Fibroblast of the aortic adventitia (primary cell): ENCODE measurements around the gene FLT1. TPM values are rescaled to one million over a fixed set of nuclear protein-coding genes. Genes with fewer than 3 reads are reported as not detected.
A peak's percentile ranks its signal among the peaks of the same experiment; 100 is the strongest.

Experiments
- DNase-seq: peaks from one replicate; pipeline ENCODE4 v3.0.0-alpha.2; 2010; ENCODE audit warnings: low read depth
- H3K4me3 ChIP-seq: 2 replicates; pipeline ENCODE4 v1.5.1; 2011; ENCODE audit warnings: low read depth, mild to moderate bottlenecking, control low read depth, low read length, moderate library complexity
- total RNA-seq: library from RNA; depleted of rRNA; stranded (reverse); fragments of >200 nt; gene quantifications from 2 replicates; pipeline ENCODE4 v1.2.3, GENCODE V29; 2012; ENCODE audit warnings: low replicate concordance
- TF ChIP-seq, protein P1 (sequence below): IDR thresholded peaks from 2 replicates; pipeline ENCODE4 v1.5.1; 2011; ENCODE audit warnings: mild to moderate bottlenecking, low read length, control low read depth, inconsistent platforms; ENCODE audit not compliant: insufficient read depth

FLT1 gene
- total RNA-seq, 1 donor = 0.36 TPM

DNA sequence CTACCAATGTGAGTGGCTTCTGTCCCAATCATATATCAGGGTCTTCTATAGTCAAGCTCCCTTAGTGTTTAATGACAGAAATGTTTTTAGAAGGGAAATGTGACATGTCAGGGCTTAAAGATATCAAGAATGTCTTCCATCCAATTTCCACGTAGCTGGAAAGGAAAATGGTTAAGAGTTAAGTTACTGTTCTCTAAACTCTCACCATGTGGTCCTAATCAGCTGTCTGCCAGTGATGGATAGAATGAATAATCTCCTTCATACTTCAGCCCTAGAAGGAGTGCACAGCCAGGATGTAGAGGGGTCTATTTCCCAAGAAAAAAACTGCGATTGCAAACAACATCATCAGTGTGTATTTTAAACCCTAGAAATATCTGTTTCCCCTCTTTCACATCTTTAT lies 36.3 kb downstream of the FLT1 start:
- H3K4me3 ChIP-seq = no peak overlapping the region
- no peak for DNase-seq
- TF ChIP-seq, protein P1, sequence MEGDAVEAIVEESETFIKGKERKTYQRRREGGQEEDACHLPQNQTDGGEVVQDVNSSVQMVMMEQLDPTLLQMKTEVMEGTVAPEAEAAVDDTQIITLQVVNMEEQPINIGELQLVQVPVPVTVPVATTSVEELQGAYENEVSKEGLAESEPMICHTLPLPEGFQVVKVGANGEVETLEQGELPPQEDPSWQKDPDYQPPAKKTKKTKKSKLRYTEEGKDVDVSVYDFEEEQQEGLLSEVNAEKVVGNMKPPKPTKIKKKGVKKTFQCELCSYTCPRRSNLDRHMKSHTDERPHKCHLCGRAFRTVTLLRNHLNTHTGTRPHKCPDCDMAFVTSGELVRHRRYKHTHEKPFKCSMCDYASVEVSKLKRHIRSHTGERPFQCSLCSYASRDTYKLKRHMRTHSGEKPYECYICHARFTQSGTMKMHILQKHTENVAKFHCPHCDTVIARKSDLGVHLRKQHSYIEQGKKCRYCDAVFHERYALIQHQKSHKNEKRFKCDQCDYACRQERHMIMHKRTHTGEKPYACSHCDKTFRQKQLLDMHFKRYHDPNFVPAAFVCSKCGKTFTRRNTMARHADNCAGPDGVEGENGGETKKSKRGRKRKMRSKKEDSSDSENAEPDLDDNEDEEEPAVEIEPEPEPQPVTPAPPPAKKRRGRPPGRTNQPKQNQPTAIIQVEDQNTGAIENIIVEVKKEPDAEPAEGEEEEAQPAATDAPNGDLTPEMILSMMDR = no peak

DNA sequence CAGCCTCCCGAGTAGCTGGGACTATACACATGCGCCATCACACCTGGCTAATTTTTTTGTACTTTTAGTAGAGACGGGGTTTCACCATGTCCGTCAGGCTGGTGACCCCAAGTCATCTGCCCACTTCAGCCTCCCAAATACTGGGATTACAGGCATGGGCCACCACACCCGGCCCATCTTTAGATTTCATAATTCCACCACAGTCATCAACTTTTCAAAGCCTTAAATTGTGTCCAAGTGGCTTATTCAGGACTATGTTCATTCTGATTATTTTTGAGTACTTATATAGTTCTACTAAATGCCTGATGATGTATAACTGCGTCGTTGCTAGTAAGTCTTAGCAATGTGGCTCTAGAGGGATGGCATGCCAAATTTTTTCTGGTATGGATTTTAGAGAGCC lies 36.9 kb downstream of the FLT1 start:
- no peak overlapping the region for H3K4me3 ChIP-seq
- TF ChIP-seq, protein P1 = no peak
- no peak for DNase-seq

DNA sequence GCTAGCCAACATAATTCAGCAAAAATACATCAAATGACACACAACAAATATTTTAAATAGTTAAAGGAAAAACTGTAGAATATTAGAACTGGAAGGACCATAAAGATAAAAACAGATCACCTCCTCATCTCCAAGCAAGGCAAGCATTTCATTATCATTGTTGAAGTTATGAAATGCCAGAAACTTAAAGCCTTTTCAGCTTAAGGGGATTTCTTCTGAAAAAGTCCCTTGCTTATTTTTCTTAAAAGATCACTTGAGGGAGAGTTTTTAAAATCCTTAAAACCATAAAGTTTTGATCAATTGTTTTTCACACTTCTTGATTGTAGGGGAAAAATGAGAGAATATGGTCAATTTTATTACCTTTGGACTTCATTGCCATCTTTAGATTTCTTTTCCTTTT lies 37.4 kb downstream of the FLT1 start:
- no peak for DNase-seq
- no peak overlapping the region for H3K4me3 ChIP-seq
- TF ChIP-seq, protein P1 = no peak

DNA sequence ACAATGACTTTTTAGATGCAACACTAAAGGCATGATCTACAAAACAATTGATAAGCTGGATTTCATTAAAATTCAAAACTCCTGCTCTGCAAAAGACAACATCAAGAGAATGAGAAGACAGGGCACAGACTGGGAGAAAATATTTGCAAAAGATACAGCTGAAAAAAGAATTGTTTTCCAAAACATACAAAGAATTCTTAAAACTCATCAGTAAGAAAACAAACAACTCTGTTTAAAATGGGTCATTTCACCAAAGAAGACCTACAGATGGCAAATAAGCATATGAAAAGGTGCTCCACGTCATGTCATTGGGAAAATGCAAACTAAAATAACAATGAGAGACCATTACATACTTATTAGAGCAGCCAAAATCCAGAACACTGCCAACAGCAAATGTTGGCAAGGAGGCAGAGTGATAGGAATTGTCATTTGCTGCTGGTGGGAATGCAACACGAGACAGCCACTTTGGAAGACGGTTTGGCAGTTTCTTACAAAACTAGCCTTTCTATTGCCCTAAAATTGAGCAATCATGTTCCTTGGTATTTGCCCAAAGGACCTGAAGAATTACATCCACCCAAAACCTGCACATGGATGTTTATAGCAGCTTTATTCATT lies 39.2 kb downstream of the FLT1 start:
- no peak for DNase-seq
- H3K4me3 ChIP-seq = no peak overlapping the region
- TF ChIP-seq, protein P1 = no peak

DNA sequence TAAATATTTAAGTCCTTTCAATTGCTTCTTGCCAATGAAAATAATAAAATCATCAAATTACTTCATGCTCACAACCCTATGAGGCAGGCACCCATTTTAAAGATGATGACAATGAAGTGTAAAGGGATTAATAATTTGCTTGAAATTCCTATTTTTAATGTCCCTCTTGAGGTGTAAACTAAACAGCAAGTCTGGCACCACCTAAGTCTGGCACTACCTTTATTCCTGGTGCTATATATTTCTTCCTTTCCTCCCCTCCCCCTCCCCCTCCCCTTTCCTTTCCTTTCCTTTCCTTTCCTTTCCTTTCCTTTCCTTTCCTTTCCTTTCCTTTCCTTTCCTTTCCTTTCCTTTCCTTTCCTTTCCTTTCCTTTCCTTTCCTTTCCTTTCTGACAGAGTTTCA lies 42.2 kb downstream of the FLT1 start:
- TF ChIP-seq, protein P1 = no peak
- DNase-seq = no peak
- H3K4me3 ChIP-seq = no peak overlapping the region

DNA sequence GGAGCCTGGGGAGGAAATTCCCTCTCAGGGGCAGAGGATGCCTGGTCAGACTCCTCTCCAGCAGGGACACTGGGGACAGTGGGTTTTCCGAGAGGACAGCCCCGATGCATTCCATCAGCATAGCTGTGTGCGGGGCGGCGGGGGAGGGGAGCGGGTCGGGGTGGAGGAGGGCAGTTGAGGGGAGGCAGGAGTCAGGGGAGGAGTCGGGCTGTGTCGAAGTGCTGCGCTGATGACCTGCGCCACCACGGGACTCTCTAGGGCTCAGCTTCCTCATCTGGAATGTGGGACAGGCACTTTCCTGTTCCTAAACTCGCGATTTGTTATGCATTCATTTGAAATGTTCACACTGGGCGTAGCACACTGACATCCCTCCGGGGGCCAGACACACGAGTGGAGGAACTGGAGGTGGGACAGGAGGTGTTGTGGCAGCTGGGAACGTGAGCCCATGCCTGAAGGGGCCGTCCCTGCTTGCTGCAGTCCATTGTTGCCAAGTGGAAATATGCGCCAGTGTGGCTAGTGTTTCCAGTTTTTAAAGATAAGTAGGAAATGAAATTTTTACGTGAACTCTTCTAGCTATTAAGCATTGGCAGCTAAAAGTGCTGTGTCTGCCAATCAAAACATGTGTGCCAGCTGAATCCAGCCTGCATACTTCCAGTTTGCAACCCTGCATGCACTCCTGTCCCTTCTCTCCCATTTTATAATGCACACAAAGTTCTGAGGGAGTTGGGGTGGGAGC lies 43.3 kb downstream of the FLT1 start:
- DNase-seq = peak; percentile 63
- H3K4me3 ChIP-seq = peak overlapping the region; percentile 48
- TF ChIP-seq, protein P1 = no peak
